HG02840 (cell line): ENCODE measurements around the gene MEGF10.

Source experiments
- ATAC-seq: cut with Tn5 transposase; IDR thresholded peaks from one replicate; pipeline ENCODE4 v1.9.1; 2021; ENCODE audit warnings: mild to moderate bottlenecking, moderate library complexity, moderate number of reproducible peaks; ENCODE audit not compliant: unreplicated experiment, low FRiP score

MEGF10 gene

GRCh38 chr5:127429928-127430327, 139.3 kb downstream of the MEGF10 start:
- ATAC-seq, result no peak

GRCh38 chr5:127430627-127431026, 140.0 kb downstream of the MEGF10 start:
- ATAC-seq, result no peak

- ATAC-seq, result no peak
These were observed 141.5 kb downstream of the MEGF10 start for GRCh38 chr5:127431977-127432585.

GRCh38 chr5:127433526-127433925, 142.9 kb downstream of the MEGF10 start:
- no peak for ATAC-seq

GRCh38 chr5:127434588-127434987, 144.0 kb downstream of the MEGF10 start:
- no peak for ATAC-seq

GRCh38 chr5:127435821-127436220, 145.2 kb downstream of the MEGF10 start:
- no peak for ATAC-seq

- ATAC-seq, result no peak
These were observed 149.0 kb downstream of the MEGF10 start for GRCh38 chr5:127439644-127440043.

GRCh38 chr5:127440831-127441230, 150.2 kb downstream of the MEGF10 start:
- no peak for ATAC-seq

- ATAC-seq, result no peak
These were observed 151.3 kb downstream of the MEGF10 start for GRCh38 chr5:127441799-127442484.

- ATAC-seq, result no peak
These were observed 153.6 kb downstream of the MEGF10 start for GRCh38 chr5:127444171-127444570.

GRCh38 chr5:127445328-127445727, 154.7 kb downstream of the MEGF10 start:
- ATAC-seq, result no peak

GRCh38 chr5:127446626-127447025, 156.0 kb downstream of the MEGF10 start:
- no peak for ATAC-seq

- no peak for ATAC-seq
These were observed 157.2 kb downstream of the MEGF10 start for GRCh38 chr5:127447827-127448226.

- ATAC-seq, result no peak
These were observed 159.4 kb downstream of the MEGF10 start for GRCh38 chr5:127450046-127450445.

- ATAC-seq, result no peak
These were observed 160.5 kb downstream of the MEGF10 start for GRCh38 chr5:127451096-127451495.

GRCh38 chr5:127452626-127453025, 162.0 kb downstream of the MEGF10 start:
- ATAC-seq, result no peak

GRCh38 chr5:127471211-127471610, 180.6 kb downstream of the MEGF10 start:
- ATAC-seq, result no peak

- no peak for ATAC-seq
These were observed 182.1 kb downstream of the MEGF10 start for GRCh38 chr5:127472700-127473099.

- no peak for ATAC-seq
These were observed 195.9 kb downstream of the MEGF10 start for GRCh38 chr5:127486471-127486870.

- ATAC-seq, result no peak
These were observed 202.5 kb downstream of the MEGF10 start for GRCh38 chr5:127492854-127493738.

GRCh38 chr5:127498548-127498947, 208.0 kb downstream of the MEGF10 start:
- no peak for ATAC-seq
